HEK293 (cell line): ENCODE results near the gene ATF6.
A peak's percentile ranks its signal among the peaks of the same experiment; 100 is the strongest.

Source experiments
- KLF8 ChIP-seq: fragments of 450-650 bp; formaldehyde crosslinking; IDR thresholded peaks from 2 replicates; pipeline ENCODE4 v1.5.1; 2016; ENCODE audit warnings: missing biosample characterization, missing genetic modification characterization
- MYNN ChIP-seq: fragments of 450-650 bp; formaldehyde crosslinking; IDR thresholded peaks from 2 replicates; pipeline ENCODE4 v1.5.1; 2016; ENCODE audit warnings: missing biosample characterization, missing genetic modification characterization, borderline replicate concordance
- SCRT1 ChIP-seq: fragments of 450-650 bp; formaldehyde crosslinking; IDR thresholded peaks from 2 replicates; pipeline ENCODE4 v1.5.1; 2016; ENCODE audit warnings: missing biosample characterization, missing genetic modification characterization, borderline replicate concordance
- ZFHX2 ChIP-seq: fragments of 450-650 bp; formaldehyde crosslinking; conservative IDR thresholded peaks from 2 replicates; pipeline ENCODE4 v1.5.1; 2016; ENCODE audit warnings: missing biosample characterization, missing genetic modification characterization
- ZNF239 ChIP-seq: fragments of 450-650 bp; formaldehyde crosslinking; IDR thresholded peaks from 2 replicates; pipeline ENCODE4 v1.5.1; 2016; ENCODE audit warnings: missing biosample characterization, missing genetic modification characterization
- ZNF274 ChIP-seq, 2 experiments: fragments of 200-500 bp in 1 of 2; fragments of 450-650 bp in 1 of 2; sonication (Bioruptor generic) in 1 of 2; formaldehyde crosslinking in 1 of 2; IDR thresholded peaks; 2 replicates each; pipeline versions ENCODE4 v1.5.1 to v1.6.1; 2014 to 2016; ENCODE audit warnings: borderline replicate concordance in 1 of 2, inconsistent platforms in 1 of 2, low read length in 1 of 2, missing biosample characterization in 1 of 2, missing genetic modification characterization in 1 of 2
- ZNF501 ChIP-seq: fragments of 450-650 bp; formaldehyde crosslinking; IDR thresholded peaks from 2 replicates; pipeline ENCODE4 v1.5.1; 2016; ENCODE audit warnings: missing biosample characterization, missing genetic modification characterization
- ZNF571 ChIP-seq: fragments of 450-650 bp; formaldehyde crosslinking; IDR thresholded peaks from 2 replicates; pipeline ENCODE4 v1.5.0; 2017; ENCODE audit warnings: missing biosample characterization, missing genetic modification characterization
- TF ChIP-seq, protein P1 (sequence below): fragments of 450-650 bp; formaldehyde crosslinking; IDR thresholded peaks from 2 replicates; pipeline ENCODE4 v1.5.1; 2016; ENCODE audit warnings: missing biosample characterization, missing genetic modification characterization
- TF ChIP-seq, protein P2 (sequence below): fragments of 450-650 bp; formaldehyde crosslinking; IDR thresholded peaks from 2 replicates; pipeline ENCODE4 v1.5.1; 2016; ENCODE audit warnings: missing biosample characterization, missing genetic modification characterization
- TF ChIP-seq, protein P3 (sequence below): fragments of 450-650 bp; formaldehyde crosslinking; IDR thresholded peaks from 2 replicates; pipeline ENCODE4 v1.5.1; 2016; ENCODE audit warnings: missing biosample characterization, missing genetic modification characterization

DNA sequence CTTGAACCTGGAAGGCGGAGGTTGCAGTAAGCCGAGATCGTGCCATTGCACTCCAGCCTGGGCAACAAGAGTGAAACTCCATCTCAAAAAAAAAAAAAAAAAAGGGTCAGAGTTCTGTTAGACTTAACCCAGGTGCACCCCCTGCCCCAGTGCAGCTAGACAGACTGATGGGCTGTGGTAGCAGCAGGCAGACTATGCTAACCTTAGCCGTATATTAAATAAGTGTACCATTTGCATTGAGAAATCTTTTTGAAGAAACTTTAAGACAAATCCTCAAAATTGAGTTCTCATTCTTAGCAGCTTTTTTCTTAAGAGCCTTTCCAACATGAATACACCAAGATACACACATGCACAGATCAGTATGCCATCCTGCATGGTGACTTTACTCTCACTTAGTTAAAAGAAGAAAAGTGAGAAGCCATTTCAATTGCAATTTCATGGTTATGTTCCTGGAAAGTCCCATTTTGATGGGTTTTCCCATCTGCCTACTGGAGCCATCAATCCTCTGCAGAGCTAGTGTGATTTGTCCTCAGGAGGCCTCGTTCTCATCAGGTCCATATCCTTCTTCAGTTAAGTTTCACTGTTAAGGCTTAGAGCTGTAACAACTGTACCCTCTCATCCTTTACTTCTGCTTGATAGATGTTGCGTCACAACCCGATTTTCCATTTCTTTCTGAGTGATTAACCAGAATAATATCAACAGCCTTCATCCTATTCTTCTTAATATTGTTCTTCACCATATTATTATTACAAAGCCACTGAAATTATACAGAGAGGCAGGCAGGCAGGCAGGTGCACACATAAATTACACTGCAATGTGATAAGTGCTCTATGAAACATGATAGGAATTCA, 37.5 kb upstream of the ATF6 start:
- TF ChIP-seq KLF8 (tag by site-specific recombination) (no peak), ZNF571 (no peak), ZFHX2 (tag by site-specific recombination) (no peak), ZNF501 (tag by site-specific recombination) (no peak), MYNN (tag by site-specific recombination) (no peak), SCRT1 (tag by site-specific recombination) (no peak), ZNF274 (IDR thresholded peaks at IDR 0.05; ENCODE audit: low read length) (no peak), ZNF274 (tag by site-specific recombination; IDR thresholded peaks at IDR 0.05; ENCODE audit: borderline replicate concordance) (no peak), ZNF239 (tag by site-specific recombination) (no peak)
- TF ChIP-seq, protein P1, sequence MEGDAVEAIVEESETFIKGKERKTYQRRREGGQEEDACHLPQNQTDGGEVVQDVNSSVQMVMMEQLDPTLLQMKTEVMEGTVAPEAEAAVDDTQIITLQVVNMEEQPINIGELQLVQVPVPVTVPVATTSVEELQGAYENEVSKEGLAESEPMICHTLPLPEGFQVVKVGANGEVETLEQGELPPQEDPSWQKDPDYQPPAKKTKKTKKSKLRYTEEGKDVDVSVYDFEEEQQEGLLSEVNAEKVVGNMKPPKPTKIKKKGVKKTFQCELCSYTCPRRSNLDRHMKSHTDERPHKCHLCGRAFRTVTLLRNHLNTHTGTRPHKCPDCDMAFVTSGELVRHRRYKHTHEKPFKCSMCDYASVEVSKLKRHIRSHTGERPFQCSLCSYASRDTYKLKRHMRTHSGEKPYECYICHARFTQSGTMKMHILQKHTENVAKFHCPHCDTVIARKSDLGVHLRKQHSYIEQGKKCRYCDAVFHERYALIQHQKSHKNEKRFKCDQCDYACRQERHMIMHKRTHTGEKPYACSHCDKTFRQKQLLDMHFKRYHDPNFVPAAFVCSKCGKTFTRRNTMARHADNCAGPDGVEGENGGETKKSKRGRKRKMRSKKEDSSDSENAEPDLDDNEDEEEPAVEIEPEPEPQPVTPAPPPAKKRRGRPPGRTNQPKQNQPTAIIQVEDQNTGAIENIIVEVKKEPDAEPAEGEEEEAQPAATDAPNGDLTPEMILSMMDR (tag by site-specific recombination) = no peak
- TF ChIP-seq, protein P2, sequence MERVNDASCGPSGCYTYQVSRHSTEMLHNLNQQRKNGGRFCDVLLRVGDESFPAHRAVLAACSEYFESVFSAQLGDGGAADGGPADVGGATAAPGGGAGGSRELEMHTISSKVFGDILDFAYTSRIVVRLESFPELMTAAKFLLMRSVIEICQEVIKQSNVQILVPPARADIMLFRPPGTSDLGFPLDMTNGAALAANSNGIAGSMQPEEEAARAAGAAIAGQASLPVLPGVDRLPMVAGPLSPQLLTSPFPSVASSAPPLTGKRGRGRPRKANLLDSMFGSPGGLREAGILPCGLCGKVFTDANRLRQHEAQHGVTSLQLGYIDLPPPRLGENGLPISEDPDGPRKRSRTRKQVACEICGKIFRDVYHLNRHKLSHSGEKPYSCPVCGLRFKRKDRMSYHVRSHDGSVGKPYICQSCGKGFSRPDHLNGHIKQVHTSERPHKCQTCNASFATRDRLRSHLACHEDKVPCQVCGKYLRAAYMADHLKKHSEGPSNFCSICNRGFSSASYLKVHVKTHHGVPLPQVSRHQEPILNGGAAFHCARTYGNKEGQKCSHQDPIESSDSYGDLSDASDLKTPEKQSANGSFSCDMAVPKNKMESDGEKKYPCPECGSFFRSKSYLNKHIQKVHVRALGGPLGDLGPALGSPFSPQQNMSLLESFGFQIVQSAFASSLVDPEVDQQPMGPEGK (tag by site-specific recombination) = no peak
- TF ChIP-seq, protein P3, sequence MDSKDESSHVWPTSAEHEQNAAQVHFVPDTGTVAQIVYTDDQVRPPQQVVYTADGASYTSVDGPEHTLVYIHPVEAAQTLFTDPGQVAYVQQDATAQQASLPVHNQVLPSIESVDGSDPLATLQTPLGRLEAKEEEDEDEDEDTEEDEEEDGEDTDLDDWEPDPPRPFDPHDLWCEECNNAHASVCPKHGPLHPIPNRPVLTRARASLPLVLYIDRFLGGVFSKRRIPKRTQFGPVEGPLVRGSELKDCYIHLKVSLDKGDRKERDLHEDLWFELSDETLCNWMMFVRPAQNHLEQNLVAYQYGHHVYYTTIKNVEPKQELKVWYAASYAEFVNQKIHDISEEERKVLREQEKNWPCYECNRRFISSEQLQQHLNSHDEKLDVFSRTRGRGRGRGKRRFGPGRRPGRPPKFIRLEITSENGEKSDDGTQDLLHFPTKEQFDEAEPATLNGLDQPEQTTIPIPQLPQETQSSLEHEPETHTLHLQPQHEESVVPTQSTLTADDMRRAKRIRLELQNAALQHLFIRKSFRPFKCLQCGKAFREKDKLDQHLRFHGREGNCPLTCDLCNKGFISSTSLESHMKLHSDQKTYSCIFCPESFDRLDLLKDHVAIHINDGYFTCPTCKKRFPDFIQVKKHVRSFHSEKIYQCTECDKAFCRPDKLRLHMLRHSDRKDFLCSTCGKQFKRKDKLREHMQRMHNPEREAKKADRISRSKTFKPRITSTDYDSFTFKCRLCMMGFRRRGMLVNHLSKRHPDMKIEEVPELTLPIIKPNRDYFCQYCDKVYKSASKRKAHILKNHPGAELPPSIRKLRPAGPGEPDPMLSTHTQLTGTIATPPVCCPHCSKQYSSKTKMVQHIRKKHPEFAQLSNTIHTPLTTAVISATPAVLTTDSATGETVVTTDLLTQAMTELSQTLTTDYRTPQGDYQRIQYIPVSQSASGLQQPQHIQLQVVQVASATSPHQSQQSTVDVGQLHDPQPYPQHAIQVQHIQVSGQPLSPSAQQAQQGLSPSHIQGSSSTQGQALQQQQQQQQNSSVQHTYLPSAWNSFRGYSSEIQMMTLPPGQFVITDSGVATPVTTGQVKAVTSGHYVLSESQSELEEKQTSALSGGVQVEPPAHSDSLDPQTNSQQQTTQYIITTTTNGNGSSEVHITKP (tag by site-specific recombination) = 0 out of 2 replicates have a peak, but pooled peaks have one; percentile 11
